ENCODE data around the gene AGO1. TPM values are rescaled to one million over a fixed set of nuclear protein-coding genes. Genes with fewer than 3 reads are reported as not detected.

The AGO1 gene
- total RNA-seq, 1 experiment from 2014 or later: 28.9 TPM

DNA sequence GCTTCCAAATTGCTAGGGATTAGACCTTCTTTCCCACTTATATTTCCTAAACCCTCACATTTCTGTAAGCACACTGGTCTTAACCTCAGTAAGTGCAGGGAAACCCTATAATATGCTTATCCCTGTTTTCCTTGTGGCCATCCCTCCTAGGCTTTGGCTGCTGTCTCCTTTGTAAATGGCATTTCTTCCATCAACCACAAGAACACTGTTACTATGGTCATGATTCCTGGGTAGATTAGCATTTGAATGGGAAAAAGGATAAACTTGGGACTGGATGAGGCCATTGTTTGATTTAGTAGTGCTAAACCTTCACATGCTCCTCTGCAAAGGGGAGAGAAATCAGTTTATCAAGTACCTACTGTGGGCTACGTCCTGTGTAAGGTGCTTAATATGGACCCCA is 31.7 kb downstream of the AGO1 start:
- Mint-ChIP-seq H3K9me3 (ENCODE audit: unreplicated experiment) (no peaks in the 10 kb centered on the region), H3K36me3 (ENCODE audit: insufficient read depth, unreplicated experiment) (peaks cover 48% of the 10 kb centered on the region), H3K27ac (ENCODE audit: unreplicated experiment) (no peak overlapping the region), H3K4me3 (ENCODE audit: unreplicated experiment) (no peak overlapping the region), H3K27me3 (ENCODE audit: insufficient read depth, unreplicated experiment) (no peaks in the 10 kb centered on the region), H3K4me1 (ENCODE audit: low read depth, unreplicated experiment) (no peaks in the 10 kb centered on the region)
- BruUV-seq (replicated peaks): no TSS peak
- ChIA-PET CTCF (no interaction called here), POLR2A (no interaction called here)
- Histone ChIP-seq H3K4me1 (no peaks in the 10 kb centered on the region), H3K27me3 (replicated peaks; ENCODE audit: control insufficient read depth, insufficient read depth, low read length) (no peaks in the 10 kb centered on the region), H3K36me3 (ENCODE audit: control insufficient read depth, insufficient read depth, low read length) (no peaks in the 10 kb centered on the region; the same call in 1 of the 2 replicates), H3K9me3 (no peaks in the 10 kb centered on the region), H3K4me3 (ENCODE audit: low read depth, low read length) (no peak overlapping the region)
- TF ChIP-seq, protein P1, sequence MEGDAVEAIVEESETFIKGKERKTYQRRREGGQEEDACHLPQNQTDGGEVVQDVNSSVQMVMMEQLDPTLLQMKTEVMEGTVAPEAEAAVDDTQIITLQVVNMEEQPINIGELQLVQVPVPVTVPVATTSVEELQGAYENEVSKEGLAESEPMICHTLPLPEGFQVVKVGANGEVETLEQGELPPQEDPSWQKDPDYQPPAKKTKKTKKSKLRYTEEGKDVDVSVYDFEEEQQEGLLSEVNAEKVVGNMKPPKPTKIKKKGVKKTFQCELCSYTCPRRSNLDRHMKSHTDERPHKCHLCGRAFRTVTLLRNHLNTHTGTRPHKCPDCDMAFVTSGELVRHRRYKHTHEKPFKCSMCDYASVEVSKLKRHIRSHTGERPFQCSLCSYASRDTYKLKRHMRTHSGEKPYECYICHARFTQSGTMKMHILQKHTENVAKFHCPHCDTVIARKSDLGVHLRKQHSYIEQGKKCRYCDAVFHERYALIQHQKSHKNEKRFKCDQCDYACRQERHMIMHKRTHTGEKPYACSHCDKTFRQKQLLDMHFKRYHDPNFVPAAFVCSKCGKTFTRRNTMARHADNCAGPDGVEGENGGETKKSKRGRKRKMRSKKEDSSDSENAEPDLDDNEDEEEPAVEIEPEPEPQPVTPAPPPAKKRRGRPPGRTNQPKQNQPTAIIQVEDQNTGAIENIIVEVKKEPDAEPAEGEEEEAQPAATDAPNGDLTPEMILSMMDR (IDR thresholded peaks at IDR 0.05; ENCODE audit: insufficient read depth in 1 of 2, low read depth in 1 of 2, low read length in 1 of 2, severe bottlenecking in 1 of 2, unreplicated experiment in 1 of 2): no peak
- DNase-seq: no peak
- intact Hi-C loops (cut with micrococcal nuclease; ENCODE audit: unreplicated experiment): no loop called here

DNA sequence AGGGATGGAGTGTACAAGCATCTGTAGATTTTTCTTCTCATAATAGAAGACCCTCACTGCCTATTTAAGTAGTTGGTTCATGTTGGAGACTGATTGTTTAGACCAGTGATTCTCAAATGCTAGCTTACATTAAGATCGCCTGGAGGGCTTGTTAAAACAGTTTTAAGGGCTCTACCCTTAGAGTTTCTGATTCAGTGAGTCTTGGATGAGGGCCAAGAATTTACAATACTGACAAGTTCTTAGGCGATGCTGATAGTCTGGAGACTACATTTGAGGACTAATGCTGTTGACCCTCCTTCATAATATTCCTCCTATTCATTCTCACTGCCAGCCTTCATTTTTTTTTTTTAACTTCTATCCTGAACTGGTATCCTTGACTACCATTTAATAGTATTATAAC is 32.7 kb downstream of the AGO1 start:
- no peaks in the 10 kb centered on the region; the same call in 1 of the 2 replicates for H3K36me3 ChIP-seq (ENCODE audit: control insufficient read depth, insufficient read depth, low read length)

DNA sequence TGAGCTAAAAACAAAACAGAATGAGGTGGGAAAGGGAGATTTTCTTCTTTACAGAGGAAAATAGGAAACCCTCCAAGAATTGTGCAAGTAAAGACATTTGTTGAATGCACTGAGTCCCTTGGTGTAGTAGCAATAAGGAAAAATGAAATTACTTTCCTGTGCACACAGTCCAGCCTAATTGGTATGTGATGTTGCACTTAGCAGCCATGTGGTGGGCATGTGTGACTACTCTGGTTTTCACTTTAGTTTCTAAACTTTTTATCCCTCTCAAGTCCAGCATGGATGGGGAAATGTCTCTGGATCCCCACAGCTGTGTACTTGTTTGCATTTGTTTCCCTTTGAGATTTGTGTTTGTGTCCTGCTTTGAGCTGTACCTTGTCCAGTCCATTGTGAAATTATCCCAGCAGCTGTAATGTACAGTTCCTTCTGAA is 40.8 kb downstream of the AGO1 start:
- no TSS peak for BruUV-seq (replicated peaks)

More for the DNA sequence above, 32.7 kb downstream of the AGO1 start:
- no peak for DNase-seq
- H3K27me3 ChIP-seq (replicated peaks; ENCODE audit: control insufficient read depth, insufficient read depth, low read length): no peaks in the 10 kb centered on the region
- Mint-ChIP-seq H3K36me3 (ENCODE audit: insufficient read depth, unreplicated experiment) (peaks cover 49% of the 10 kb centered on the region), H3K9me3 (ENCODE audit: unreplicated experiment) (no peaks in the 10 kb centered on the region), H3K4me3 (ENCODE audit: unreplicated experiment) (no peak overlapping the region), H3K4me1 (ENCODE audit: low read depth, unreplicated experiment) (no peaks in the 10 kb centered on the region), H3K27ac (ENCODE audit: unreplicated experiment) (no peak overlapping the region), H3K27me3 (ENCODE audit: insufficient read depth, unreplicated experiment) (no peaks in the 10 kb centered on the region)
- no TSS peak for BruUV-seq (replicated peaks)
- intact Hi-C loops (cut with micrococcal nuclease; ENCODE audit: unreplicated experiment): no loop called here
- no peaks in the 10 kb centered on the region for H3K9me3 ChIP-seq
- ChIA-PET POLR2A (no interaction called here), CTCF (no interaction called here)
- no peaks in the 10 kb centered on the region for H3K4me1 ChIP-seq
- TF ChIP-seq, protein P1 (IDR thresholded peaks at IDR 0.05; ENCODE audit: insufficient read depth in 1 of 2, low read depth in 1 of 2, low read length in 1 of 2, severe bottlenecking in 1 of 2, unreplicated experiment in 1 of 2): no peak
- no peak overlapping the region for H3K4me3 ChIP-seq (ENCODE audit: low read depth, low read length)

More for the DNA sequence above, 40.8 kb downstream of the AGO1 start:
- ChIA-PET CTCF (no interaction called here), POLR2A (no interaction called here)
- Histone ChIP-seq H3K4me1 (no peaks in the 10 kb centered on the region), H3K9me3 (no peaks in the 10 kb centered on the region), H3K36me3 (ENCODE audit: control insufficient read depth, insufficient read depth, low read length) (no peaks in the 10 kb centered on the region), H3K4me3 (ENCODE audit: low read depth, low read length) (no peak overlapping the region), H3K27me3 (replicated peaks; ENCODE audit: control insufficient read depth, insufficient read depth, low read length) (no peaks in the 10 kb centered on the region)
- H3K27me3 Mint-ChIP-seq (ENCODE audit: insufficient read depth, unreplicated experiment): no peaks in the 10 kb centered on the region
- H3K4me3 Mint-ChIP-seq (ENCODE audit: unreplicated experiment): no peak overlapping the region
- no peaks in the 10 kb centered on the region for H3K4me1 Mint-ChIP-seq (ENCODE audit: low read depth, unreplicated experiment)
- TF ChIP-seq, protein P1 (IDR thresholded peaks at IDR 0.05; ENCODE audit: insufficient read depth in 1 of 2, low read depth in 1 of 2, low read length in 1 of 2, severe bottlenecking in 1 of 2, unreplicated experiment in 1 of 2): no peak
- no peak overlapping the region for H3K27ac Mint-ChIP-seq (ENCODE audit: unreplicated experiment)
- H3K36me3 Mint-ChIP-seq (ENCODE audit: insufficient read depth, unreplicated experiment): peaks cover 9% of the 10 kb centered on the region
- H3K9me3 Mint-ChIP-seq (ENCODE audit: unreplicated experiment): no peaks in the 10 kb centered on the region
- intact Hi-C loops (cut with micrococcal nuclease; ENCODE audit: unreplicated experiment): no loop called here
- DNase-seq: no peak

Data from Caco-2 (cell line).